Measurements from ENCODE around the gene MCAT.
A peak's percentile ranks its signal among the peaks of the same experiment; 100 is the strongest.

DNA sequence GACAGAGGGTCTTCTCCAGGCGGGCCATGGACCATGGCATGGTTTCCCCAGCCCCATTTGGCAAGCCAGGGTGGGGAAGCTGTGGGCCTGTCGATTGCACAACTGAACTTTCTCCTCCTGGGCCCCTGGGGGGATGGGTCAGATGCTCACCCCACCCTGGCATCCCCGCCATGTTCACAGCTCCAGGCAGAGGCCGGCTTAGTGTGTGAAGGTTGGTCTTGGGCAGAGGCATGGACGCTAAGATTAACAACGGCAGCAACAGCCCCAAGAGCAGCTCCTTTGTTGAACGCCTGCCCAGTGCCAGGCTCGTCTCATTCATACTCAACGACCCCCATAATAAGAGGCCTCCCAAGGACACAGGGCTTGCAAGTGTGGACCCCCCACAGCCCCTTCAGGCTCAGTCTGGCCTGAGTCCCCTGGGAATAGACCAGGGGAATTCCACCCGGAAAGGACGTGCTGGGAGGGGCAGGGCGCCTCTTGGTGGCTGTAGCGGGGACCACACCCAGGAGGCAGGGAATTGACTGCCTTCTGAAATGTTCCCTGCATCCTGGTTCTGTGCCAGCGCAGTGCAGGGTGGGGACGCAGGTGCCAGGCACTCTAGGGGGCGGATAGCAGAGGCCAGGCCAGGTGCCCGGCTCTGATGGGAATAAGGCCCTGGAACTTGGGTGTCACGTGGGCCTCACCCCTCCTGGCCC, 16.4 kb upstream of the MCAT start:
- TF ChIP-seq, protein P1, sequence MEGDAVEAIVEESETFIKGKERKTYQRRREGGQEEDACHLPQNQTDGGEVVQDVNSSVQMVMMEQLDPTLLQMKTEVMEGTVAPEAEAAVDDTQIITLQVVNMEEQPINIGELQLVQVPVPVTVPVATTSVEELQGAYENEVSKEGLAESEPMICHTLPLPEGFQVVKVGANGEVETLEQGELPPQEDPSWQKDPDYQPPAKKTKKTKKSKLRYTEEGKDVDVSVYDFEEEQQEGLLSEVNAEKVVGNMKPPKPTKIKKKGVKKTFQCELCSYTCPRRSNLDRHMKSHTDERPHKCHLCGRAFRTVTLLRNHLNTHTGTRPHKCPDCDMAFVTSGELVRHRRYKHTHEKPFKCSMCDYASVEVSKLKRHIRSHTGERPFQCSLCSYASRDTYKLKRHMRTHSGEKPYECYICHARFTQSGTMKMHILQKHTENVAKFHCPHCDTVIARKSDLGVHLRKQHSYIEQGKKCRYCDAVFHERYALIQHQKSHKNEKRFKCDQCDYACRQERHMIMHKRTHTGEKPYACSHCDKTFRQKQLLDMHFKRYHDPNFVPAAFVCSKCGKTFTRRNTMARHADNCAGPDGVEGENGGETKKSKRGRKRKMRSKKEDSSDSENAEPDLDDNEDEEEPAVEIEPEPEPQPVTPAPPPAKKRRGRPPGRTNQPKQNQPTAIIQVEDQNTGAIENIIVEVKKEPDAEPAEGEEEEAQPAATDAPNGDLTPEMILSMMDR (optimal IDR thresholded peaks at IDR 0.05 in 1 of 3, IDR thresholded peaks at IDR 0.05 in 1 of 3, conservative IDR thresholded peaks at IDR 0.05 in 1 of 3; ENCODE audit: extremely low read depth in 1 of 3, insufficient read depth in 2 of 3, low read length in 3 of 3) = peak; percentile 41 to 55 (median 52)
- no peak for TF ChIP-seq EZH2 (IDR thresholded peaks at IDR 0.05; ENCODE audit: low read length)
